ENCODE measurements around the gene ZNF839.
"Not testable (repeated sequence)": the region's sequence is repeated elsewhere in the genome, so short reads cannot be mapped to it uniquely, and the experiment has no call there.

The ZNF839 gene

GRCh38 chr14:102342238-102342637 is 22.7 kb downstream of the ZNF839 start:
- DNase-seq (ENCODE audit: low read depth), result no peak

GRCh38 chr14:102344084-102344483 is 24.5 kb downstream of the ZNF839 start:
- no peak for DNase-seq (ENCODE audit: low read depth)

GRCh38 chr14:102344485-102344884 is 24.9 kb downstream of the ZNF839 start:
- no peak for DNase-seq (ENCODE audit: low read depth)

GRCh38 chr14:102345232-102345631 is 25.7 kb downstream of the ZNF839 start:
- no peak for DNase-seq (ENCODE audit: low read depth)

- DNase-seq (ENCODE audit: low read depth), result no peak
Observed at GRCh38 chr14:102346645-102347044, 27.1 kb downstream of the ZNF839 start.

- no peak for DNase-seq (ENCODE audit: low read depth)
Observed at GRCh38 chr14:102348376-102348775, 28.8 kb downstream of the ZNF839 start.

- no peak for DNase-seq (ENCODE audit: low read depth)
Observed at GRCh38 chr14:102351023-102351422, 31.5 kb downstream of the ZNF839 start.

GRCh38 chr14:102351593-102351992 is 32.0 kb downstream of the ZNF839 start:
- not testable (repeated sequence) for DNase-seq (ENCODE audit: low read depth)

GRCh38 chr14:102352213-102352612 is 32.7 kb downstream of the ZNF839 start:
- no peak for DNase-seq (ENCODE audit: low read depth)

GRCh38 chr14:102353126-102353619 is 33.6 kb downstream of the ZNF839 start:
- no peak for DNase-seq (ENCODE audit: low read depth)

- DNase-seq (ENCODE audit: low read depth), result no peak
Observed at GRCh38 chr14:102356280-102356679, 36.7 kb downstream of the ZNF839 start.

- DNase-seq (ENCODE audit: low read depth), result no peak
Observed at GRCh38 chr14:102359341-102359740, 39.8 kb downstream of the ZNF839 start.

- no peak for DNase-seq (ENCODE audit: low read depth)
Observed at GRCh38 chr14:102360388-102360787, 40.8 kb downstream of the ZNF839 start.

- DNase-seq (ENCODE audit: low read depth), result no peak
Observed at GRCh38 chr14:102362084-102362483, 42.5 kb downstream of the ZNF839 start.

GRCh38 chr14:102362545-102363181 is 43.1 kb downstream of the ZNF839 start, which contains the start of the genes CINP and TECPR2:
TSS of gene CINP (minus strand) at chr14:102362890. CDS start at chr14:102362851, 39 bp downstream.
TSS of gene TECPR2 (plus strand) at chr14:102362941. CDS start at chr14:102376722, 13,781 bp downstream.
- DNase-seq (ENCODE audit: low read depth), result peak; percentile 94

GRCh38 chr14:102363182-102363943 is 43.8 kb downstream of the ZNF839 start:
- peak; percentile 2 for DNase-seq (ENCODE audit: low read depth)

GRCh38 chr14:102370305-102370809 is 50.8 kb downstream of the ZNF839 start:
- DNase-seq (ENCODE audit: low read depth), result no peak

- DNase-seq (ENCODE audit: low read depth), result no peak
Observed at GRCh38 chr14:102371361-102371760, 51.8 kb downstream of the ZNF839 start.

- no peak for DNase-seq (ENCODE audit: low read depth)
Observed at GRCh38 chr14:102373110-102373509, 53.6 kb downstream of the ZNF839 start.

- no peak for DNase-seq (ENCODE audit: low read depth)
Observed at GRCh38 chr14:102374264-102374663, 54.7 kb downstream of the ZNF839 start.

GRCh38 chr14:102375119-102375518 is 55.6 kb downstream of the ZNF839 start:
- no peak for DNase-seq (ENCODE audit: low read depth)

GRCh38 chr14:102377696-102378095 is 58.1 kb downstream of the ZNF839 start:
- DNase-seq (ENCODE audit: low read depth), result no peak

- no peak for DNase-seq (ENCODE audit: low read depth)
Observed at GRCh38 chr14:102378830-102379229, 59.3 kb downstream of the ZNF839 start.
